SU-DHL-6 (cell line): ENCODE measurements around the gene ANXA5.

Experiments
- CTCF ChIP-seq: fragments of 200-600 bp; sonication (generic); IDR thresholded peaks from one replicate; pipeline ENCODE4 v1.5.1; 2017; ENCODE audit warnings: antibody characterized with exemption, mild to moderate bottlenecking, low read length, moderate library complexity; ENCODE audit not compliant: insufficient read depth, poor library complexity, severe bottlenecking
- EZH2phosphoT487 ChIP-seq: fragments of 200-600 bp; sonication (generic), shearing (Covaris generic); conservative IDR thresholded peaks from 2 replicates; pipeline ENCODE4 v1.6.1; 2018; ENCODE audit warnings: mild to moderate bottlenecking, antibody characterized with exemption, low read length, moderate library complexity, mixed read lengths

DNA sequence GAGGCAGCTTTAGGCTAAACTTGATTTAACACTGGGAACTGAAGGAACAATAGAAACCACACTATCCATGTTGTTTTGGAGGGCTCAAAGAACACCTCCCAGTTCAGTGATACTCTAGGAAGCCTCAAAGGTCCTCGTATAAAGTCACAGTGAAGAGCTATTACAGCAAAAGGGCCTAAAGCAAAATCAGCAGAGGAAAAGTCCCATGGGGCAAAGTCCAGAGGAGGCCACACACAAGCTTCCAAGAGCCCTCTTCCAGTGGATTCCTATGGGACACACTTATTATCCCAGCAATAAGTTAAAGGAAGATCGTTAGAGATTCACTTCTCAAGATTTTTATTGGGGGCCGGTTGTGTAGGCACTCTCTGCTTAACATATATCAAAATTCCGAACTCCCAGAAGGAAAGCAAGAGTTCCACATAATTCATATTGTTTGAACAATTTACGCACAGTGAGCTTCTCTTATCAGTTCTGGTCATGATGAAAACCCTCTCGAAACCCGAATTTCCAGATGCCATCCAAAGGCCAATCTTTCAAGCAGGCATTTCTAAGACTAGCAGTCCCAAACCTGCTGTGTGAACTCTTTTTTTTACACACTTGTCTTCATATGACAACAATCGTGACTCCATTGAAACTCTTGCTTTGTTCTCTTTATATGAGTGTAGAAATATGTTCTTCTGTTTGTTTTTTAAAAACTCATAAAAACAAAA is 53.7 kb downstream of the ANXA5 start:
- TF ChIP-seq EZH2phosphoT487: no peak
- TF ChIP-seq CTCF: no peak
